ENCODE data around the gene PTPMT1.
"Not testable (repeated sequence)": the region's sequence is repeated elsewhere in the genome, so short reads cannot be mapped to it uniquely, and the experiment has no call there.

PTPMT1 gene

GRCh38 chr11:47565340-47566148 is at the start of gene PTPMT1:
PTPMT1 (plus strand) TSS chr11:47565599; CDS start chr11:47565623, 24 bp downstream.
- no peak for DNase-seq

GRCh38 chr11:47516155-47516554 is 49.2 kb upstream of the PTPMT1 start:
- DNase-seq = no peak

GRCh38 chr11:47516984-47517853 is 48.2 kb upstream of the PTPMT1 start:
- no peak for DNase-seq

GRCh38 chr11:47518212-47518964 is 47.0 kb upstream of the PTPMT1 start:
- peak; percentile 77 for DNase-seq

- DNase-seq = no peak
These were observed 41.7 kb upstream of the PTPMT1 start for GRCh38 chr11:47523490-47524225.

- no peak for DNase-seq
These were observed 41.0 kb upstream of the PTPMT1 start for GRCh38 chr11:47524291-47524874.

- DNase-seq = not testable (repeated sequence)
These were observed 39.4 kb upstream of the PTPMT1 start for GRCh38 chr11:47526032-47526431.

- DNase-seq = no peak
These were observed 38.2 kb upstream of the PTPMT1 start for GRCh38 chr11:47527186-47527585.

- no peak for DNase-seq
These were observed 35.4 kb upstream of the PTPMT1 start for GRCh38 chr11:47529951-47530350.

- not testable (repeated sequence) for DNase-seq
These were observed 34.7 kb upstream of the PTPMT1 start for GRCh38 chr11:47530721-47531120.

GRCh38 chr11:47531666-47532065 is 33.7 kb upstream of the PTPMT1 start:
- no peak for DNase-seq

- DNase-seq = no peak
These were observed 32.7 kb upstream of the PTPMT1 start for GRCh38 chr11:47532597-47533213.

GRCh38 chr11:47533690-47534151 is 31.7 kb upstream of the PTPMT1 start:
- DNase-seq = no peak

GRCh38 chr11:47534704-47535251 is 30.6 kb upstream of the PTPMT1 start:
- DNase-seq = no peak

- no peak for DNase-seq
These were observed 28.5 kb upstream of the PTPMT1 start for GRCh38 chr11:47536915-47537314.

- no peak for DNase-seq
These were observed 26.4 kb upstream of the PTPMT1 start for GRCh38 chr11:47538741-47539565.

GRCh38 chr11:47539681-47540039 is 25.7 kb upstream of the PTPMT1 start:
- no peak for DNase-seq

GRCh38 chr11:47541070-47541469 is 24.3 kb upstream of the PTPMT1 start:
- no peak for DNase-seq

GRCh38 chr11:47545298-47545697 is 20.1 kb upstream of the PTPMT1 start:
- no peak for DNase-seq

GRCh38 chr11:47546274-47546673 is 19.1 kb upstream of the PTPMT1 start:
- DNase-seq = not testable (repeated sequence)

All from NCI-H524 treated with DMSO at 0.1 percent for 48 hours (cell line).